ENCODE results near the gene SLC35A5. TPM values are rescaled to one million over a fixed set of nuclear protein-coding genes. Genes with fewer than 3 reads are reported as not detected.

The SLC35A5 gene
- total and polyA plus RNA-seq, 2 of the 8 experiments (the other 6 are each of a cell fraction or from before 2014, with no cell fraction given): 36.5 to 38.6 TPM

- TF ChIP-seq CHD7 (IDR thresholded peaks at IDR 0.05; ENCODE audit: insufficient replicate concordance, low read length): no peak
- no peak for TF ChIP-seq JUN (IDR thresholded peaks at IDR 0.05; ENCODE audit: low read depth, low read length)
- no peak for TF ChIP-seq POLR2A (IDR thresholded peaks at IDR 0.05; ENCODE audit: control extremely low read depth in 1 of 2, low read depth in 2 of 2, low read length in 2 of 2)
- no peak for TF ChIP-seq USF2 (IDR thresholded peaks at IDR 0.05; ENCODE audit: low read length)
- TF ChIP-seq TAF7 (optimal IDR thresholded peaks at IDR 0.05; ENCODE audit: borderline replicate concordance, low read depth, low read length): no peak
Measured at GRCh38 chr3:112569265-112569664, 7.4 kb downstream of the SLC35A5 start (continued).
